Activated CD8-positive, alpha-beta memory T cell treated with anti-CD3 and anti-CD28 coated beads, Interleukin-2, amount 50 U/mL, for 24 hours (primary cell): ENCODE results near the gene PAK6.
A peak's percentile ranks its signal among the peaks of the same experiment; 100 is the strongest.

Experiments
- DNase-seq: peaks from one replicate; pipeline ENCODE4 v3.0.0-alpha.2; 2020; ENCODE audit errors: extremely low read depth

Gene PAK6

GRCh38 chr15:40310001-40310959, 71.4 kb downstream of the PAK6 start:
- no peak for DNase-seq

- no peak for DNase-seq
Observed at GRCh38 chr15:40310993-40311392, 72.1 kb downstream of the PAK6 start.

- DNase-seq, result no peak
Observed at GRCh38 chr15:40312370-40313158, 73.7 kb downstream of the PAK6 start.

GRCh38 chr15:40313531-40314398, 74.9 kb downstream of the PAK6 start:
- DNase-seq, result no peak

- no peak for DNase-seq
Observed at GRCh38 chr15:40314723-40315276, 75.9 kb downstream of the PAK6 start.

- no peak for DNase-seq
Observed at GRCh38 chr15:40316931-40317330, 78.1 kb downstream of the PAK6 start.

GRCh38 chr15:40317580-40317979, 78.7 kb downstream of the PAK6 start:
- no peak for DNase-seq

GRCh38 chr15:40320409-40320808, 81.5 kb downstream of the PAK6 start:
- DNase-seq, result no peak

- DNase-seq, result no peak
Observed at GRCh38 chr15:40320931-40321371, 82.1 kb downstream of the PAK6 start.

- DNase-seq, result no peak
Observed at GRCh38 chr15:40322531-40323238, 83.8 kb downstream of the PAK6 start.

GRCh38 chr15:40323239-40323952, 84.5 kb downstream of the PAK6 start, which contains the start of gene INAFM2:
TSS of gene INAFM2 (plus strand) at chr15:40323692. CDS start at chr15:40324056, 364 bp downstream.
- DNase-seq, result peak; percentile 69

- no peak for DNase-seq
Observed at GRCh38 chr15:40323953-40324937, 85.4 kb downstream of the PAK6 start.

- no peak for DNase-seq
Observed at GRCh38 chr15:40325188-40325587, 86.3 kb downstream of the PAK6 start.

GRCh38 chr15:40325700-40326099, 86.8 kb downstream of the PAK6 start:
- DNase-seq, result no peak
